K562 (cell line): ENCODE measurements around the gene GSTO2. TPM values are rescaled to one million over a fixed set of nuclear protein-coding genes. Genes with fewer than 3 reads are reported as not detected.

Experiments used
- GATAD2B ChIP-seq: fragments of 450-650 bp; IDR thresholded peaks from 2 replicates; pipeline ENCODE4 v1.6.1; 2017; ENCODE audit warnings: mild to moderate bottlenecking, borderline replicate concordance
- HCFC1 ChIP-seq: IDR thresholded peaks from 2 replicates; pipeline ENCODE4 v1.6.1; 2012; ENCODE audit warnings: low read depth, low read length, improper control_type of control experiment
- HDAC1 ChIP-seq, 2 experiments: fragments of 450-650 bp; IDR thresholded peaks; 2 replicates each; pipeline ENCODE4 v1.6.1; 2016 to 2017; ENCODE audit warnings: inconsistent platforms in 1 of 2, mild to moderate bottlenecking in 1 of 2, moderate library complexity in 1 of 2
- MAZ ChIP-seq, 2 experiments: fragments of 450-650 bp in 1 of 2; sonication (generic) in 1 of 2; formaldehyde crosslinking; IDR thresholded peaks in 1 of 2; conservative IDR thresholded peaks in 1 of 2; 2 replicates each; pipeline versions ENCODE4 v1.4.0 to v1.5.0; 2020; ENCODE audit warnings: mild to moderate bottlenecking in 1 of 2, missing genetic modification reagents in 1 of 2
- MLLT1 ChIP-seq, 2 experiments: fragments of 450-650 bp; IDR thresholded peaks; 2 replicates each; pipeline ENCODE4 v1.6.1; 2016
- NRF1 ChIP-seq, 2 experiments: fragments of 450-650 bp; IDR thresholded peaks in 1 of 2; conservative IDR thresholded peaks in 1 of 2; 2 replicates each; pipeline ENCODE4 v1.6.1; 2014; ENCODE audit warnings: mild to moderate bottlenecking in 2 of 2
- PBX2 ChIP-seq, 2 experiments: IDR thresholded peaks in 1 of 2; conservative IDR thresholded peaks in 1 of 2; 2 replicates each; pipeline ENCODE4 v1.6.1; 2016; ENCODE audit warnings: low read depth in 2 of 2, mild to moderate bottlenecking in 1 of 2, missing compliant biosample characterization in 1 of 2, missing genetic modification characterization in 1 of 2, moderate library complexity in 1 of 2
- POLR2A ChIP-seq: fragments of 450-650 bp; conservative IDR thresholded peaks from 2 replicates; pipeline ENCODE4 v1.6.1; 2016
- SP1 ChIP-seq: sonication (generic); formaldehyde crosslinking; IDR thresholded peaks from 2 replicates; pipeline ENCODE4 v1.8.1; 2022; ENCODE audit warnings: mild to moderate bottlenecking, missing genetic modification reagents
- TARDBP ChIP-seq: fragments of 450-650 bp; IDR thresholded peaks from 2 replicates; pipeline ENCODE4 v1.6.1; 2016
- XRCC5 ChIP-seq: fragments of 200-400 bp; formaldehyde crosslinking; IDR thresholded peaks from 2 replicates; pipeline ENCODE4 v1.6.1; 2017; ENCODE audit warnings: low read depth, mild to moderate bottlenecking, low read length
- YY1 ChIP-seq, 3 experiments: IDR thresholded peaks; 2 replicates each; pipeline ENCODE4 v1.6.1; 2011; ENCODE audit warnings: low read length in 2 of 3, mild to moderate bottlenecking in 2 of 3, moderate library complexity in 2 of 3, borderline replicate concordance in 1 of 3, control low read depth in 1 of 3, low read depth in 1 of 3; ENCODE audit not compliant: insufficient read depth in 3 of 3, insufficient replicate concordance in 2 of 3, control insufficient read depth in 1 of 3, insufficient read length in 1 of 3; ENCODE audit errors: extremely low read depth in 1 of 3
- ZNF133 ChIP-seq: fragments of 250-450 bp; sonication (Bioruptor Pico); IDR thresholded peaks from 2 replicates; pipeline ENCODE4 v1.4.0; 2020; ENCODE audit warnings: mild to moderate bottlenecking
- polyA plus RNA-seq, 8 experiments: library from polyadenylated mRNA; depleted of rRNA in 4 of 8; stranded (reverse) in 5 of 8; unstranded in 3 of 8; fragments of >200 nt; fragmentation: Nextera tagmentation in 2 of 8; fragmentation: Illumina TruSeq in 1 of 8; extraction: Ambion mirVana in 2 of 8; extraction: Trizol in 1 of 8; gene quantifications; 2 replicates each; pipeline versions ENCODE4 v1.2.1 to v1.2.3, GENCODE V29; 2011 to 2014; ENCODE audit warnings: inconsistent platforms in 1 of 8, missing spikeins in 1 of 8
- total RNA-seq, 7 experiments: library from RNA; depleted of rRNA in 6 of 7; stranded (reverse); fragments of >200 nt in 6 of 7; fragmentation: Illumina TruSeq in 2 of 7; extraction: Trizol in 2 of 7; gene quantifications; 2 replicates each; pipeline versions ENCODE4 v1.2.1 to v1.2.3, GENCODE V29; 2011 to 2021; ENCODE audit warnings: low replicate concordance in 1 of 7
- TF ChIP-seq, protein P1 (sequence below): fragments of 450-650 bp; formaldehyde crosslinking; IDR thresholded peaks from 2 replicates; pipeline ENCODE4 v1.4.0; 2020; ENCODE audit warnings: mild to moderate bottlenecking, moderate library complexity
- TF ChIP-seq, protein P2 (sequence below): fragments of 250-450 bp; sonication (Bioruptor Pico); IDR thresholded peaks from 2 replicates; pipeline ENCODE4 v1.8.0; 2022; ENCODE audit warnings: inconsistent platforms, mild to moderate bottlenecking, moderate library complexity, borderline replicate concordance

Gene GSTO2
- total and polyA plus RNA-seq, 9 of the 15 experiments (the other 6 are each of a cell fraction or from before 2014, with no cell fraction given), result 0.18 to 1.8 (median 0.90) TPM

- TF ChIP-seq XRCC5 (peak; percentile 48; the same call in 1 of the 2 replicates), YY1 (IDR thresholded peaks at IDR 0.05; ENCODE audit: borderline replicate concordance in 1 of 3, control insufficient read depth in 1 of 3, extremely low read depth in 1 of 3, insufficient read depth in 3 of 3, insufficient read length in 1 of 3, insufficient replicate concordance in 2 of 3, low read depth in 1 of 3, low read length in 2 of 3) (no peak), ZNF133 (CRISPR knock-in tag) (no peak), SP1 (CRISPR knock-in tag) (peak; percentile 92), HCFC1 (peak; percentile 71), NRF1 (conservative IDR thresholded peaks at IDR 0.05 in 1 of 2, IDR thresholded peaks at IDR 0.05 in 1 of 2) (peak; percentile 75 to 80), MAZ (CRISPR knock-in tag; conservative IDR thresholded peaks at IDR 0.05 in 1 of 2, IDR thresholded peaks at IDR 0.05 in 1 of 2) (0 out of 4 replicates have a peak, but pooled peaks of 1 of the 2 experiments have one; percentile 64), POLR2A (peak; percentile 51; the same call in 1 of the 2 replicates), HDAC1 (IDR thresholded peaks at IDR 0.05) (peak in 1 of 2 experiments; percentile 57; a peak in 1 of 4 replicates), GATAD2B (no peak), PBX2 (CRISPR knock-in tag; IDR thresholded peaks at IDR 0.05; ENCODE audit: low read depth) (no peak), PBX2 (tag; conservative IDR thresholded peaks at IDR 0.05; ENCODE audit: low read depth) (no peak), MLLT1 (IDR thresholded peaks at IDR 0.05) (no peak), TARDBP (no peak)
- TF ChIP-seq, protein P1, sequence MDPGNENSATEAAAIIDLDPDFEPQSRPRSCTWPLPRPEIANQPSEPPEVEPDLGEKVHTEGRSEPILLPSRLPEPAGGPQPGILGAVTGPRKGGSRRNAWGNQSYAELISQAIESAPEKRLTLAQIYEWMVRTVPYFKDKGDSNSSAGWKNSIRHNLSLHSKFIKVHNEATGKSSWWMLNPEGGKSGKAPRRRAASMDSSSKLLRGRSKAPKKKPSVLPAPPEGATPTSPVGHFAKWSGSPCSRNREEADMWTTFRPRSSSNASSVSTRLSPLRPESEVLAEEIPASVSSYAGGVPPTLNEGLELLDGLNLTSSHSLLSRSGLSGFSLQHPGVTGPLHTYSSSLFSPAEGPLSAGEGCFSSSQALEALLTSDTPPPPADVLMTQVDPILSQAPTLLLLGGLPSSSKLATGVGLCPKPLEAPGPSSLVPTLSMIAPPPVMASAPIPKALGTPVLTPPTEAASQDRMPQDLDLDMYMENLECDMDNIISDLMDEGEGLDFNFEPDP, result no peak
- TF ChIP-seq, protein P2, sequence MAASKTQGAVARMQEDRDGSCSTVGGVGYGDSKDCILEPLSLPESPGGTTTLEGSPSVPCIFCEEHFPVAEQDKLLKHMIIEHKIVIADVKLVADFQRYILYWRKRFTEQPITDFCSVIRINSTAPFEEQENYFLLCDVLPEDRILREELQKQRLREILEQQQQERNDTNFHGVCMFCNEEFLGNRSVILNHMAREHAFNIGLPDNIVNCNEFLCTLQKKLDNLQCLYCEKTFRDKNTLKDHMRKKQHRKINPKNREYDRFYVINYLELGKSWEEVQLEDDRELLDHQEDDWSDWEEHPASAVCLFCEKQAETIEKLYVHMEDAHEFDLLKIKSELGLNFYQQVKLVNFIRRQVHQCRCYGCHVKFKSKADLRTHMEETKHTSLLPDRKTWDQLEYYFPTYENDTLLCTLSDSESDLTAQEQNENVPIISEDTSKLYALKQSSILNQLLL (CRISPR knock-in tag), result no peak
Measured at GRCh38 chr10:104353325-104354048, 84.5 kb downstream of the GSTO2 start, which contains the start of gene CFAP58 (continued).
